ENCODE data around the gene TMC6. TPM values are rescaled to one million over a fixed set of nuclear protein-coding genes. Genes with fewer than 3 reads are reported as not detected.
A peak's percentile ranks its signal among the peaks of the same experiment; 100 is the strongest.

Gene TMC6
- total and polyA plus RNA-seq, 4 donors = 7.7 to 61.9 (median 13.3) TPM

- no peak for TF ChIP-seq GABPA (IDR thresholded peaks at IDR 0.05 in 1 of 2, conservative IDR thresholded peaks at IDR 0.05 in 1 of 2)
- TF ChIP-seq REST (IDR thresholded peaks at IDR 0.05) = no peak
- TF ChIP-seq HNF4G (IDR thresholded peaks at IDR 0.05) = no peak
- TF ChIP-seq RAD21 (IDR thresholded peaks at IDR 0.05) = no peak
- TF ChIP-seq, protein P1, sequence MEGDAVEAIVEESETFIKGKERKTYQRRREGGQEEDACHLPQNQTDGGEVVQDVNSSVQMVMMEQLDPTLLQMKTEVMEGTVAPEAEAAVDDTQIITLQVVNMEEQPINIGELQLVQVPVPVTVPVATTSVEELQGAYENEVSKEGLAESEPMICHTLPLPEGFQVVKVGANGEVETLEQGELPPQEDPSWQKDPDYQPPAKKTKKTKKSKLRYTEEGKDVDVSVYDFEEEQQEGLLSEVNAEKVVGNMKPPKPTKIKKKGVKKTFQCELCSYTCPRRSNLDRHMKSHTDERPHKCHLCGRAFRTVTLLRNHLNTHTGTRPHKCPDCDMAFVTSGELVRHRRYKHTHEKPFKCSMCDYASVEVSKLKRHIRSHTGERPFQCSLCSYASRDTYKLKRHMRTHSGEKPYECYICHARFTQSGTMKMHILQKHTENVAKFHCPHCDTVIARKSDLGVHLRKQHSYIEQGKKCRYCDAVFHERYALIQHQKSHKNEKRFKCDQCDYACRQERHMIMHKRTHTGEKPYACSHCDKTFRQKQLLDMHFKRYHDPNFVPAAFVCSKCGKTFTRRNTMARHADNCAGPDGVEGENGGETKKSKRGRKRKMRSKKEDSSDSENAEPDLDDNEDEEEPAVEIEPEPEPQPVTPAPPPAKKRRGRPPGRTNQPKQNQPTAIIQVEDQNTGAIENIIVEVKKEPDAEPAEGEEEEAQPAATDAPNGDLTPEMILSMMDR (IDR thresholded peaks at IDR 0.05; ENCODE audit: low read depth, low read length, missing input control) = no peak
- Histone ChIP-seq H3K9me3 (ENCODE audit: control insufficient read depth in 4 of 4, low read length in 3 of 4) (no peaks in the 10 kb centered on the region), H3K27ac (ENCODE audit: low read depth in 1 of 2, low read length in 2 of 2) (no peak overlapping the region), H3K27me3 (ENCODE audit: control insufficient read depth in 4 of 4, insufficient read depth in 4 of 4, low read length in 3 of 4) (no peaks in the 10 kb centered on the region), H3K36me3 (ENCODE audit: control insufficient read depth in 4 of 4, insufficient read depth in 3 of 4, low read depth in 1 of 4, low read length in 3 of 4) (no peaks in the 10 kb centered on the region), H3K4me3 (ENCODE audit: low read depth in 1 of 3, low read length in 3 of 3) (peak overlapping the region in 1 of 3 donors; percentile 38), H3K9ac (ENCODE audit: low read depth in 1 of 2, low read length in 2 of 2) (no peak overlapping the region), H3K4me1 (ENCODE audit: control insufficient read depth in 4 of 4, insufficient read depth in 4 of 4, low read length in 3 of 4) (peaks cover 3 to 33% (median 11%) of the 10 kb centered on the region in 4 donors)
- peak; percentile 71 for DNase-seq (ENCODE audit: low spot score)
- WGBS = 33% methylated on average over 38 of the region's 38 CpGs
Observed at GRCh38 chr17:78132084-78132676, 3.6 kb upstream of the TMC6 start.

DNA sequence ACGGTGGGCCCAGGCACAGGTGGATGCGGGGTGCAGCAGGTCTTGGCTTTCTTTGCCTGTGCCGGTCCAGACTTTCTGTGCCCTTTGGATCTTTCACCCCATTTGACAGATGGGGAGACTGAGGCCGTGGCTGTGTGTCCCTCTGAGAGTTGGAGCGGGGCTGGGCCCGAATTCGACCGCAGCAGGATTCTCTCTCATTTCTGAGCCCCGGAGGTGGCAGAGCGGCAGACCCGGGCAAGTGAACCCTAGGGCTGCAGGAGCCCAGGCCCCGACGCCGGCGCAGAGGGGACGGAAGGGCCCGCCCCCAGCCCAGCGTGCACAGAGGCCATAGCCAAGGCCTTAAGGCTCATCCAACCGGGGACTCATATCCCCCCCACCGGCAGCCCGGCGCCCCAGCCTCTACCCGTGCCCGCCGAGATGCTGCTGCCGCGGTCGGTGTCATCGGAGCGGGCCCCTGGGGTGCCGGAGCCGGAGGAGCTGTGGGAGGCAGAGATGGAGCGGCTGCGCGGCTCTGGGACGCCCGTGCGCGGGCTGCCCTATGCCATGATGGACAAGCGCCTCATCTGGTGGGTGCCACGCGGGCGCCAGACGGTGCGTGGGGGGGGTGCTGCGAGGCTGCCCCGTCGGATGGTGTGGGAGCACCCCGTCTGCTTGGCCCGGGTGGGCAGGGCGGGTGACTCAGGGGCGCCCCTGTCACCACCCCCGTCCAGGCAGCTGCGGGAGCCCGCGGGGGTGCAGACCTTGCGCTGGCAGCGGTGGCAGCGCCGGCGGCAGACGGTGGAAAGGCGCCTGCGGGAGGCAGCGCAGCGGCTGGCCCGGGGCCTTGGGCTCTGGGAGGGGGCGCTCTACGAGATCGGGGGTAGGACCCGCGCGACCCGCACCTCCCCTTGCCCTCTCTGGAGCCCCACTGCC is 2.9 kb upstream of the TMC6 start:
- peak overlapping the region in 1 of 3 donors; percentile 38 for H3K4me3 ChIP-seq (ENCODE audit: low read depth in 1 of 3, low read length in 3 of 3)
- H3K9me3 ChIP-seq (ENCODE audit: control insufficient read depth in 4 of 4, low read length in 3 of 4) = no peaks in the 10 kb centered on the region
- H3K36me3 ChIP-seq (ENCODE audit: control insufficient read depth in 4 of 4, insufficient read depth in 3 of 4, low read depth in 1 of 4, low read length in 3 of 4) = no peaks in the 10 kb centered on the region
- H3K27ac ChIP-seq (ENCODE audit: low read depth in 1 of 2, low read length in 2 of 2) = peak overlapping the region; percentile 23 to 72
- TF ChIP-seq FOXA1 (IDR thresholded peaks at IDR 0.05) (no peak), TAF1 (conservative IDR thresholded peaks at IDR 0.05) (no peak), YY1 (IDR thresholded peaks at IDR 0.05) (no peak), RXRA (IDR thresholded peaks at IDR 0.05) (no peak)
- peak overlapping the region in 1 of 2 donors; percentile 42 for H3K9ac ChIP-seq (ENCODE audit: low read depth in 1 of 2, low read length in 2 of 2)
- no peak for DNase-seq (ENCODE audit: low spot score)
- 27% methylated on average over 74 of the region's 74 CpGs for WGBS
- H3K4me1 ChIP-seq (ENCODE audit: control insufficient read depth in 4 of 4, insufficient read depth in 4 of 4, low read length in 3 of 4) = peaks cover 3 to 33% (median 11%) of the 10 kb centered on the region in 4 donors
- H3K27me3 ChIP-seq (ENCODE audit: control insufficient read depth in 4 of 4, insufficient read depth in 4 of 4, low read length in 3 of 4) = no peaks in the 10 kb centered on the region
